ENCODE results near the gene TMEM214.
A peak's percentile ranks its signal among the peaks of the same experiment; 100 is the strongest.

Gene TMEM214

DNA sequence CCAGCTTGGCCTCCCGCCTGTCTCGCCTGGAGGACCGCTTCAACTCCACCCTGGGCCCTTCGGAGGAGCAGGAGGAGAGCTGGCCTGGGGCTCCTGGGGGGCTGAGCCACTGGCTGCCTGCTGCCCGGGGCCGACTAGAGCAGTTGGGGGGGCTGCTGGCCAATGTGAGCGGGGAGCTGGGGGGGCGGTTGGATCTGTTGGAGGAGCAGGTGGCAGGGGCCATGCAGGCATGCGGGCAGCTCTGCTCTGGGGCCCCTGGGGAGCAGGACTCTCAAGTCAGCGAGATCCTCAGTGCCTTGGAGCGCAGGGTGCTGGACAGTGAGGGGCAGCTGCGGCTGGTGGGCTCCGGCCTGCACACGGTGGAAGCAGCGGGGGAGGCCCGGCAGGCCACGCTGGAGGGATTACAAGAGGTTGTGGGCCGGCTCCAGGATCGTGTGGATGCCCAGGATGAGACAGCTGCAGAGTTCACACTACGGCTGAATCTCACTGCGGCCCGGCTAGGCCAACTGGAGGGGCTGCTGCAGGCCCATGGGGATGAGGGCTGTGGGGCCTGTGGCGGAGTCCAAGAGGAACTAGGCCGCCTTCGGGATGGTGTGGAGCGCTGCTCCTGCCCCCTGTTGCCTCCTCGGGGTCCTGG, 50.1 kb downstream of the TMEM214 start:
- Histone ChIP-seq H3K27me3 (replicated peaks; ENCODE audit: control insufficient read depth, insufficient read depth, low read length, poor library complexity, severe bottlenecking) (no peaks in the 10 kb centered on the region), H3K36me3 (ENCODE audit: control insufficient read depth, insufficient read depth, low read length) (no peaks in the 10 kb centered on the region), H3K4me3 (ENCODE audit: insufficient read depth, low read depth, low read length, poor library complexity, severe bottlenecking) (no peak overlapping the region), H3K4me1 (ENCODE audit: control insufficient read depth, insufficient read depth, low read length, poor library complexity, severe bottlenecking) (peaks cover 33% of the 10 kb centered on the region), H3K9me3 (ENCODE audit: control insufficient read depth, low read length) (no peaks in the 10 kb centered on the region), H3K27ac (ENCODE audit: insufficient read depth, low read length, poor library complexity, severe bottlenecking) (no peak overlapping the region)
- DNase-seq, result no peak

DNA sequence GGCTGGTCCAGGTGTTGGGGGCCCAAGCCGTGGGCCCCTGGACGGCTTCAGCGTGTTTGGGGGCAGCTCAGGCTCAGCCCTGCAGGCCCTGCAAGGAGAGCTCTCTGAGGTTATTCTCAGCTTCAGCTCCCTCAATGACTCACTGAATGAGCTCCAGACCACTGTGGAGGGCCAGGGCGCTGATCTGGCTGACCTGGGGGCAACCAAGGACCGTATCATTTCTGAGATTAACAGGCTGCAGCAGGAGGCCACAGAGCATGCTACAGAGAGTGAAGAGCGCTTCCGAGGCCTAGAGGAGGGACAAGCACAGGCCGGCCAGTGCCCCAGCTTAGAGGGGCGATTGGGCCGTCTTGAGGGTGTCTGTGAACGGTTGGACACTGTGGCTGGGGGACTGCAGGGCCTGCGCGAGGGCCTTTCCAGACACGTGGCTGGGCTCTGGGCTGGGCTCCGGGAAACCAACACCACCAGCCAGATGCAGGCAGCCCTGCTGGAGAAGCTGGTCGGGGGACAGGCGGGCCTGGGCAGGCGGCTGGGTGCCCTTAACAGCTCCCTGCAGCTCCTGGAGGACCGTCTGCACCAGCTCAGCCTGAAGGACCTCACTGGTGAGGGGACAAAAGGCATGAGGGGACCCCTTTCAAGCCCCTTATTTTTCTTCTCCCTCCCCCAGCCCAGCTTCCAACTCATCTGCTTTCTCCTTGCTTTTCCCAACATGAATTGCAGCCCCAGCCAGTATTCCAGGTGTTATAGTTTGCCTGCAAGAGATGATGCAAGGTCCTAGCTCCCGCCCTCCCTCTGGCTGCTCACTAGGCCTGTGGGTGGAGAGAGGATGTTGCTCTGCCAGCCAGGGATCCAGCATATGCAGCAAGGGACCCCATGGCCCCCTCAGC, 50.9 kb downstream of the TMEM214 start:
- Histone ChIP-seq H3K27ac (ENCODE audit: insufficient read depth, low read length, poor library complexity, severe bottlenecking) (no peak overlapping the region), H3K36me3 (ENCODE audit: control insufficient read depth, insufficient read depth, low read length) (no peaks in the 10 kb centered on the region), H3K4me3 (ENCODE audit: insufficient read depth, low read depth, low read length, poor library complexity, severe bottlenecking) (no peak overlapping the region), H3K4me1 (ENCODE audit: control insufficient read depth, insufficient read depth, low read length, poor library complexity, severe bottlenecking) (peaks cover 33% of the 10 kb centered on the region), H3K9me3 (ENCODE audit: control insufficient read depth, low read length) (no peaks in the 10 kb centered on the region), H3K27me3 (replicated peaks; ENCODE audit: control insufficient read depth, insufficient read depth, low read length, poor library complexity, severe bottlenecking) (no peaks in the 10 kb centered on the region)
- DNase-seq, result no peak

DNA sequence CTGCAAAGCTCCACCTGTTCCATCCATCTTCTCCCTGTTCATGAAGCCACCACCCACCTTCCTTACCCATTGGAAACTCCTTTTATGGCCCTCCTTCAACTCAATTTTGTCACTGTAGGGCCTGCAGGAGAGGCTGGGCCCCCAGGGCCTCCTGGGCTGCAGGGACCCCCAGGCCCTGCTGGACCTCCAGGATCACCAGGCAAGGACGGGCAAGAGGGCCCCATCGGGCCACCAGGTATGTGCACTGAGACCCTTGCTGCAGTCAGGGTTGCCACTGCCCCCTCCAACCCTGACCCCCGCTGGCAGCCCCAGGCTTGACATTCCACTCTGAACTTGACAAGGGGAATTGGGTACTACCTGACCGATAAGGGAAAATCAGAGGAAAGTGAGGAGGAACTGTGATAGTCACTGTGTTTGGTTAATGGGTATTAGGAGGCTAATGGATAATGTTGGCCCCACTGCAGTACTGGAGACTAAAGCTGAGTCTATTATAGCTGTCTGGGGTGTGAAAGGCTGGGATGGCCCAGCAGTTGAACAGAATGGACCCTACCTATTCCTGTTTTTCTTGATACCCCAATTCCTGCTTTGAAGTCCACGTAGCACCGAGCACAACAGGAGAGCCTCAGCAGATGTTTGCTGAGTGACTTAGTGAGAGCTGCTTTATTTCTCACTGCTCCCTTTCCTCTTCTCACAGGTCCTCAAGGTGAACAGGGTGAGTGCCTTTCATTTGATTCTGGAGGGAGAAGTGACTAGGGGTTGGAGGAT, 51.7 kb downstream of the TMEM214 start:
- peaks cover 33% of the 10 kb centered on the region for H3K4me1 ChIP-seq (ENCODE audit: control insufficient read depth, insufficient read depth, low read length, poor library complexity, severe bottlenecking)

DNA sequence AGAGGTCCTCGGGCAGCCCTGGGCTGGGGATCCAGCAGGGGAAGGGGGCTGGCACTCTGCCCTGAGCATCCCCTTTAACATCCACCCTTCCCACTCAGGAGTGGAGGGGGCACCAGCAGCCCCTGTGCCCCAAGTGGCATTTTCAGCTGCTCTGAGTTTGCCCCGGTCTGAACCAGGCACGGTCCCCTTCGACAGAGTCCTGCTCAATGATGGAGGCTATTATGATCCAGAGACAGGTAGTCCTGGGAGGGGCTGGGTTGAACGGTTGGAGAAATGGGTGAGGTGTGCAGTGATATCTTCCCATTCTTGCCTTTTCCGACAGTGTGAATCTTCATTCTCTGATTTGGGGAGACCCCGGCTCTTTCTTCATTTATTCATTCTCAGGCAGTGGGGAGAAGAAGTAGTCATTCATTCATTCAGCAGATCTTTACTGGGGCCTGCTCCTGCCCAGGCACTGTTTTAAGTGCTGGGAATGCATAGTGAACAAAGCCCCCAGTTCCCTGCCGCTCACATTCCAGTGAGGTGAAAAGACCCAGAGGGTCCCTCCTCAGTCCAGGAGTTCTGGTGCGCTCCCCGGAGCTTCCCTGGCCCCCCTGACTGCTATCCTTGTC, 52.4 kb downstream of the TMEM214 start:
- Histone ChIP-seq H3K4me3 (ENCODE audit: insufficient read depth, low read depth, low read length, poor library complexity, severe bottlenecking) (peak overlapping the region; percentile 71), H3K4me1 (ENCODE audit: control insufficient read depth, insufficient read depth, low read length, poor library complexity, severe bottlenecking) (peaks cover 33% of the 10 kb centered on the region), H3K9me3 (ENCODE audit: control insufficient read depth, low read length) (no peaks in the 10 kb centered on the region), H3K27me3 (replicated peaks; ENCODE audit: control insufficient read depth, insufficient read depth, low read length, poor library complexity, severe bottlenecking) (no peaks in the 10 kb centered on the region), H3K27ac (ENCODE audit: insufficient read depth, low read length, poor library complexity, severe bottlenecking) (peak overlapping the region; percentile 85), H3K36me3 (ENCODE audit: control insufficient read depth, insufficient read depth, low read length) (no peaks in the 10 kb centered on the region)
- DNase-seq, result no peak

More for the DNA sequence above, 51.7 kb downstream of the TMEM214 start:
- no peak for DNase-seq
- Histone ChIP-seq H3K27me3 (replicated peaks; ENCODE audit: control insufficient read depth, insufficient read depth, low read length, poor library complexity, severe bottlenecking) (no peaks in the 10 kb centered on the region), H3K9me3 (ENCODE audit: control insufficient read depth, low read length) (no peaks in the 10 kb centered on the region), H3K27ac (ENCODE audit: insufficient read depth, low read length, poor library complexity, severe bottlenecking) (no peak overlapping the region), H3K36me3 (ENCODE audit: control insufficient read depth, insufficient read depth, low read length) (no peaks in the 10 kb centered on the region), H3K4me3 (ENCODE audit: insufficient read depth, low read depth, low read length, poor library complexity, severe bottlenecking) (no peak overlapping the region)

DNA sequence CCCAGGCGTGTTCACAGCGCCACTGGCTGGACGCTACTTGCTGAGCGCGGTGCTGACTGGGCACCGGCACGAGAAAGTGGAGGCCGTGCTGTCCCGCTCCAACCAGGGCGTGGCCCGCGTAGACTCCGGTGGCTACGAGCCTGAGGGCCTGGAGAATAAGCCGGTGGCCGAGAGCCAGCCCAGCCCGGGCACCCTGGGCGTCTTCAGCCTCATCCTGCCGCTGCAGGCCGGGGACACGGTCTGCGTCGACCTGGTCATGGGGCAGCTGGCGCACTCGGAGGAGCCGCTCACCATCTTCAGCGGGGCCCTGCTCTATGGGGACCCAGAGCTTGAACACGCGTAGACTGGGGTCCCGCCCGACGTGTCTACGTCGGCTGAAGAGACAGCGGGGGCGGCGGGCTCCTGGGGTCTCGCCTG, 52.9 kb downstream of the TMEM214 start:
- Histone ChIP-seq H3K4me1 (ENCODE audit: control insufficient read depth, insufficient read depth, low read length, poor library complexity, severe bottlenecking) (peaks cover 32% of the 10 kb centered on the region), H3K4me3 (ENCODE audit: insufficient read depth, low read depth, low read length, poor library complexity, severe bottlenecking) (peak overlapping the region; percentile 71)
- DNase-seq, result peak in 1 of 3 donors; percentile 4

DNA sequence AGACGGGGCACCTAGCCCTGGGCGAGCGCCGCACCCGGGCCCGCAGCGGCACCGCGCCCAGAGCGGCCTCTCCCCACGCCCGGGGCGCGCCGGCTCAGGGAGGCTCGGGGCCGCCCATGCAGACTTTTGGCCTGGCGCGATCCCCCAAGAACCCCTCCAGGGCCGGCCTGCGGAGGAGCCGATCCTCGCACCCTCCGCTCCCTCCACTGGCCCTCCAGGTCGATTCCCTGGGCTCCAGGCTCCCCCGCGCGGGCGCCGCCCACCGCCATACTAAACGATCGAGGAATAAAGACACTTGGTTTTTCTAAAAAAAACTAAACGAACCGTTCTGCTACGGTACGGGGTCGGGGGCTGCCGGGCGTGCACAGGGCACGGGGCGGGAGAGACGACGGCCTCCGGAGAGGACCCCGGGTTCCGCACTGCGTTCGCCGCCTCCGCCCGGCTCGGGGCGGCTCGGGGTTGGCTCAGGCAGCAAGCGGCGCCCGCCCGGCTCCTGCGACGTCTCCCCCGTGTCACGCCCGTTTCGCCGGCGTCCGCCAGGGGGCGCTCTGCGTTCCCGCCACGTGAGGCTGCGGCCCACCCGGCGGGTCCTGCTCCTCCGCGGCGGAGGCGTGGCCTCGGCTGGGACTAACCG, 53.4 kb downstream of the TMEM214 start:
- peak overlapping the region; percentile 85 for H3K27ac ChIP-seq (ENCODE audit: insufficient read depth, low read length, poor library complexity, severe bottlenecking)

More for the DNA sequence above, 52.9 kb downstream of the TMEM214 start:
- Histone ChIP-seq H3K9me3 (ENCODE audit: control insufficient read depth, low read length) (no peaks in the 10 kb centered on the region), H3K27ac (ENCODE audit: insufficient read depth, low read length, poor library complexity, severe bottlenecking) (peak overlapping the region; percentile 85), H3K36me3 (ENCODE audit: control insufficient read depth, insufficient read depth, low read length) (no peaks in the 10 kb centered on the region), H3K27me3 (replicated peaks; ENCODE audit: control insufficient read depth, insufficient read depth, low read length, poor library complexity, severe bottlenecking) (no peaks in the 10 kb centered on the region)

DNA sequence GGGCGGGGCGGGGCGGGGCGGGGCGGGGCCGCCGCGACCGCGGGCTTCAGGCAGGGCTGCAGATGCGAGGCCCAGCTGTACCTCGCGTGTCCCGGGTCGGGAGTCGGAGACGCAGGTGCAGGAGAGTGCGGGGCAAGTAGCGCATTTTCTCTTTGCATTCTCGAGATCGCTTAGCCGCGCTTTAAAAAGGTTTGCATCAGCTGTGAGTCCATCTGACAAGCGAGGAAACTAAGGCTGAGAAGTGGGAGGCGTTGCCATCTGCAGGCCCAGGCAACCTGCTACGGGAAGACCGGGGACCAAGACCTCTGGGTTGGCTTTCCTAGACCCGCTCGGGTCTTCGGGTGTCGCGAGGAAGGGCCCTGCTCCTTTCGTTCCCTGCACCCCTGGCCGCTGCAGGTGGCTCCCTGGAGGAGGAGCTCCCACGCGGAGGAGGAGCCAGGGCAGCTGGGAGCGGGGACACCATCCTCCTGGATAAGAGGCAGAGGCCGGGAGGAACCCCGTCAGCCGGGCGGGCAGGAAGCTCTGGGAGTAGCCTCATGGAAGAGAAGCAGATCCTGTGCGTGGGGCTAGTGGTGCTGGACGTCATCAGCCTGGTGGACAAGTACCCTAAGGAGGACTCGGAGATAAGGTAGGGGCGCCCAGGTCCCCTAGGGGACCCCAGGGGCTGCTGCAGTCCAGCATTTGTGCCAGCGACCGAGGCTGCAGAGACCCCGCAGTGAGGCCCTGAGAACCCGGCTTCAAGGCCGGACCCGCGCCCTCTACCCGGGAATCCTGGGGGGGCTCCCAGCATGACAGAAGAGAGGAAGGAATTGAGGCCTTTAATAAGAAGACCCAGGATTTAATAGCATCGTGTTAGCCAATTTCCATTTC, 54.2 kb downstream of the TMEM214 start, which contains the start of gene KHK:
Gene KHK, plus strand, starts transcription at position 49 of the 870 bp plus-strand sequence. Its CDS starts 488 bp downstream, at position 537.
- H3K27ac ChIP-seq (ENCODE audit: insufficient read depth, low read length, poor library complexity, severe bottlenecking), result peak within 1 kb of the TSS; percentile 85
- H3K27me3 ChIP-seq (replicated peaks; ENCODE audit: control insufficient read depth, insufficient read depth, low read length, poor library complexity, severe bottlenecking), result no peaks in the 10 kb centered on the region
- no peaks in the 10 kb centered on the region for H3K36me3 ChIP-seq (ENCODE audit: control insufficient read depth, insufficient read depth, low read length)
- DNase-seq, result no peak
- peak within 1 kb of the TSS; percentile 71 for H3K4me3 ChIP-seq (ENCODE audit: insufficient read depth, low read depth, low read length, poor library complexity, severe bottlenecking)
- no peaks in the 10 kb centered on the region for H3K9me3 ChIP-seq (ENCODE audit: control insufficient read depth, low read length)
- H3K4me1 ChIP-seq (ENCODE audit: control insufficient read depth, insufficient read depth, low read length, poor library complexity, severe bottlenecking), result peaks cover 22% of the 10 kb centered on the region

More for the DNA sequence above, 53.4 kb downstream of the TMEM214 start:
- H3K9me3 ChIP-seq (ENCODE audit: control insufficient read depth, low read length), result no peaks in the 10 kb centered on the region
- H3K27me3 ChIP-seq (replicated peaks; ENCODE audit: control insufficient read depth, insufficient read depth, low read length, poor library complexity, severe bottlenecking), result no peaks in the 10 kb centered on the region
- peak; percentile 94 to 97 (median 95) for DNase-seq
- peaks cover 28% of the 10 kb centered on the region for H3K4me1 ChIP-seq (ENCODE audit: control insufficient read depth, insufficient read depth, low read length, poor library complexity, severe bottlenecking)
- no peaks in the 10 kb centered on the region for H3K36me3 ChIP-seq (ENCODE audit: control insufficient read depth, insufficient read depth, low read length)
- H3K4me3 ChIP-seq (ENCODE audit: insufficient read depth, low read depth, low read length, poor library complexity, severe bottlenecking), result peak overlapping the region; percentile 71

DNA sequence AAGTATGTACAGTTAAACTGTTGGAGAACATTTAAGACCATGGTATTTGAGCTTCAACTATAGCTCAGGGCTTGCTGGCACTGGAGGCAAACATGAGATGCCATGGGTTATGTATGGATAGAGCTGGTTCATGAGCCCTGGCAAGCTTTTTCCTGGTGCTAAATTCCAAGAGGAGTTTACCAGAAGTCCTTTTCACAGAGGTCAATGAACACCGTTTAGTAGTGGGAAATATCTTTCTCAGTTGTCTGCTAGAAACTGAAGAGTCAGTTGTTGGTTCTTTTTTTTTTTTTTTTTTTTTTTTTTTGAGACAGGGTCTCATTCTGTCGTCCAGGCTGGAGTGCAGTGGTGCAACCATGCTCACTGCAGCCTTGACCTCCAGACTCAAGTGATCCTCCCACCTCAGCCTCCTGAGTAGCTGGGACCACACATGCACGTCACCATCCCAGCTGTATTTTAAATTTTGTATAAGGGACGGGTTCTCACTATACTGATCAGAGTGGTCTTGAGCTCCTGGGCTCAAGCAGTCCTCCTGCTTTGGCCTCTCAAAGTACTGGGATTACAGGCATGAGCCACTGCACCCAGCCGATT, 55.2 kb downstream of the TMEM214 start:
- H3K4me3 ChIP-seq (ENCODE audit: insufficient read depth, low read depth, low read length, poor library complexity, severe bottlenecking), result no peak overlapping the region
- peaks cover 19% of the 10 kb centered on the region for H3K4me1 ChIP-seq (ENCODE audit: control insufficient read depth, insufficient read depth, low read length, poor library complexity, severe bottlenecking)
- H3K36me3 ChIP-seq (ENCODE audit: control insufficient read depth, insufficient read depth, low read length), result no peaks in the 10 kb centered on the region
- H3K27me3 ChIP-seq (replicated peaks; ENCODE audit: control insufficient read depth, insufficient read depth, low read length, poor library complexity, severe bottlenecking), result no peaks in the 10 kb centered on the region
- H3K9me3 ChIP-seq (ENCODE audit: control insufficient read depth, low read length), result no peaks in the 10 kb centered on the region
- no peak for DNase-seq
- no peak overlapping the region for H3K27ac ChIP-seq (ENCODE audit: insufficient read depth, low read length, poor library complexity, severe bottlenecking)

Measured in effector memory CD4-positive, alpha-beta T cell (primary cell).